GM12878 (cell line): Measurements from ENCODE around the gene PPP2R5B. TPM values are rescaled to one million over a fixed set of nuclear protein-coding genes. Genes with fewer than 3 reads are reported as not detected.
A peak's percentile ranks its signal among the peaks of the same experiment; 100 is the strongest.

Experiments
- BACH1 ChIP-seq: fragments of 450-650 bp; IDR thresholded peaks from 2 replicates; pipeline ENCODE4 v1.6.1; 2017; ENCODE audit warnings: mild to moderate bottlenecking, borderline replicate concordance
- CBFB ChIP-seq: IDR thresholded peaks from 2 replicates; pipeline ENCODE4 v1.6.1; 2016; ENCODE audit warnings: antibody characterized with exemption, low read depth
- EGR1 ChIP-seq, 2 experiments: IDR thresholded peaks; 1 replicate in 1 of 2; 2 replicates in 1 of 2; pipeline ENCODE4 v1.6.1; 2011 to 2012; ENCODE audit warnings: low read depth in 2 of 2, low read length in 2 of 2, borderline replicate concordance in 1 of 2, mild to moderate bottlenecking in 1 of 2, moderate library complexity in 1 of 2
- HCFC1 ChIP-seq: fragments of 150-350 bp; IDR thresholded peaks from 2 replicates; pipeline ENCODE4 v1.6.1; 2014; ENCODE audit warnings: low read length
- KLF5 ChIP-seq: fragments of 450-650 bp; IDR thresholded peaks from 2 replicates; pipeline ENCODE4 v1.6.1; 2014; ENCODE audit warnings: mild to moderate bottlenecking; ENCODE audit not compliant: partially characterized antibody
- POU2F2 ChIP-seq: IDR thresholded peaks from 3 replicates; pipeline ENCODE4 v1.6.1; 2011; ENCODE audit warnings: low read depth, mild to moderate bottlenecking, low read length, borderline replicate concordance
- RELA ChIP-seq: fragments of 450-650 bp; IDR thresholded peaks from 2 replicates; pipeline ENCODE4 v1.8.0; 2014; ENCODE audit warnings: borderline replicate concordance; ENCODE audit not compliant: partially characterized antibody
- SIX5 ChIP-seq: IDR thresholded peaks from 2 replicates; pipeline ENCODE4 v1.6.1; 2011; ENCODE audit warnings: mild to moderate bottlenecking, low read depth, low read length, moderate library complexity; ENCODE audit not compliant: severe bottlenecking
- SMARCA5 ChIP-seq: fragments of 450-650 bp; IDR thresholded peaks from 2 replicates; pipeline ENCODE4 v1.6.1; 2017; ENCODE audit warnings: mild to moderate bottlenecking
- SPI1 ChIP-seq: IDR thresholded peaks from 2 replicates; pipeline ENCODE4 v1.6.1; 2011; ENCODE audit warnings: low read depth, mild to moderate bottlenecking, low read length, moderate library complexity, borderline replicate concordance; ENCODE audit not compliant: insufficient read depth
- TAF1 ChIP-seq: IDR thresholded peaks from 2 replicates; pipeline ENCODE4 v1.6.1; 2011; ENCODE audit warnings: mild to moderate bottlenecking, low read depth, low read length, borderline replicate concordance
- YBX1 ChIP-seq: fragments of 450-650 bp; IDR thresholded peaks from 2 replicates; pipeline ENCODE4 v1.6.1; 2016; ENCODE audit warnings: antibody characterized with exemption
- polyA plus RNA-seq, 11 experiments: library from polyadenylated mRNA; depleted of rRNA in 4 of 11; unstranded in 6 of 11; stranded (reverse) in 5 of 11; fragments of >200 nt; fragmentation: Nextera tagmentation in 4 of 11; fragmentation: Illumina TruSeq in 1 of 11; extraction: Ambion mirVana in 4 of 11; extraction: Trizol in 1 of 11; gene quantifications; 1 replicate in 1 of 11; 2 replicates in 10 of 11; pipeline versions ENCODE4 v1.2.1 to v1.2.3, GENCODE V29; 2011 to 2016; ENCODE audit warnings: inconsistent platforms in 2 of 11, missing spikeins in 2 of 11, low read depth in 1 of 11
- total RNA-seq, 4 experiments: library from RNA; depleted of rRNA in 3 of 4; stranded (reverse); fragments of >200 nt in 3 of 4; fragmentation: Illumina TruSeq in 1 of 4; extraction: Trizol in 1 of 4; gene quantifications; 2 replicates each; pipeline versions ENCODE4 v1.2.1 to v1.2.3, GENCODE V29; 2013 to 2021
- TF ChIP-seq, protein P1 (sequence below): fragments of 450-650 bp; IDR thresholded peaks from 2 replicates; pipeline ENCODE4 v1.6.1; 2017; ENCODE audit warnings: mild to moderate bottlenecking, moderate library complexity
- TF ChIP-seq, protein P2 (sequence below): fragments of 450-650 bp; formaldehyde crosslinking; IDR thresholded peaks from 2 replicates; pipeline ENCODE4 v1.5.0; 2022; ENCODE audit warnings: mild to moderate bottlenecking, missing genetic modification characterization
- TF ChIP-seq, protein P3 (sequence below): IDR thresholded peaks from 2 replicates; pipeline ENCODE4 v1.6.1; 2011; ENCODE audit warnings: mild to moderate bottlenecking, low read depth, low read length, moderate library complexity; ENCODE audit not compliant: insufficient replicate concordance
- TF ChIP-seq, protein P4 (sequence below): IDR thresholded peaks from 2 replicates; pipeline ENCODE4 v1.6.1; 2012; ENCODE audit warnings: mild to moderate bottlenecking, low read depth, low read length

The PPP2R5B gene
- total and polyA plus RNA-seq, 10 of the 15 experiments (the other 5 are each of a cell fraction or from before 2014, with no cell fraction given) = 0.08 to 6.7 (median 2.0) TPM

DNA sequence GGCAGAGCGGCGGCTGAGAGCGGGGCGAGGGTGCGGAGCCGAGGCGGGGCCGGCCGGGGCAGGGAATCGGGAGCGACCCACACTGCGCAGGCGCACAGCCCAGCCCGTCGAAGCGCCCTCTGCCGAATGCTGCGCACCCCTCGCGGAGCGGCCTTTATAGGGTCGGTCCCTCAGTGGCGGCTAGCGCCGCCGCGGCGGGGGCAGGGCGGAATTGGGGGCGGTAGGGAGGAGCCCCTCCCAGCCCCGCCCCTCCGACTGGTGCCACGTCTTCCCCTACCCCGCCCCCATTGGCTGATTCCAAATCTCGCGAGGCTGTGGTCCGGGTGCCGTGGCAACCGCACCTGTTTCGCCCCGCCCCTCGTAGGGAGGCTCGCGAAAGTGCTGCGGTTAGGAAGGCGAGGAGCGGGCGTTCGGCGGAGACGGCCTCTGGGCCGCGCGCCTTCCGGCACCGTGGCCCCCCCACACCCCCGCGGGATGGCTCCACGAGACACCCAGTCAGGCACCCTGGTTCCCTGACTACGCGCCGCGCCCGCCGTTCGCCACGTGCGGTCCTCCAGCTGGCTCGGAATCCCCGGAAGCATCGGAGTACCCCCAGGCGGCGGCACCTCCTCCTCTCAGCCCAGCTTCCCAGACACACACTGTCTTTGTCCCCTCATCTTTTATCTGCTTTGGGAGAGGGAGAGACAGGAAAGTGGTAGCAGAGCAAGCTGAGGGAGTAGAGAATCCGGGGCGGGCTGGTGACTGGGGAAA is 45.8 kb upstream of the PPP2R5B start, which contains the start of gene EHD1 (continued):
- TF ChIP-seq SPI1 (no peak), SIX5 (peak; percentile 19), KLF5 (no peak), TAF1 (peak; percentile 99), SMARCA5 (peak; percentile 21; the same call in 1 of the 2 replicates), YBX1 (no peak), CBFB (peak; percentile 94), EGR1 (IDR thresholded peaks at IDR 0.05; ENCODE audit: borderline replicate concordance in 1 of 2, low read depth in 2 of 2, low read length in 2 of 2) (peak in 1 of 2 experiments; percentile 71; a peak in 2 of 3 replicates), HCFC1 (peak; percentile 45), RELA (peak; percentile 16), BACH1 (peak; percentile 87), POU2F2 (peak; percentile 98)
- TF ChIP-seq, protein P1, sequence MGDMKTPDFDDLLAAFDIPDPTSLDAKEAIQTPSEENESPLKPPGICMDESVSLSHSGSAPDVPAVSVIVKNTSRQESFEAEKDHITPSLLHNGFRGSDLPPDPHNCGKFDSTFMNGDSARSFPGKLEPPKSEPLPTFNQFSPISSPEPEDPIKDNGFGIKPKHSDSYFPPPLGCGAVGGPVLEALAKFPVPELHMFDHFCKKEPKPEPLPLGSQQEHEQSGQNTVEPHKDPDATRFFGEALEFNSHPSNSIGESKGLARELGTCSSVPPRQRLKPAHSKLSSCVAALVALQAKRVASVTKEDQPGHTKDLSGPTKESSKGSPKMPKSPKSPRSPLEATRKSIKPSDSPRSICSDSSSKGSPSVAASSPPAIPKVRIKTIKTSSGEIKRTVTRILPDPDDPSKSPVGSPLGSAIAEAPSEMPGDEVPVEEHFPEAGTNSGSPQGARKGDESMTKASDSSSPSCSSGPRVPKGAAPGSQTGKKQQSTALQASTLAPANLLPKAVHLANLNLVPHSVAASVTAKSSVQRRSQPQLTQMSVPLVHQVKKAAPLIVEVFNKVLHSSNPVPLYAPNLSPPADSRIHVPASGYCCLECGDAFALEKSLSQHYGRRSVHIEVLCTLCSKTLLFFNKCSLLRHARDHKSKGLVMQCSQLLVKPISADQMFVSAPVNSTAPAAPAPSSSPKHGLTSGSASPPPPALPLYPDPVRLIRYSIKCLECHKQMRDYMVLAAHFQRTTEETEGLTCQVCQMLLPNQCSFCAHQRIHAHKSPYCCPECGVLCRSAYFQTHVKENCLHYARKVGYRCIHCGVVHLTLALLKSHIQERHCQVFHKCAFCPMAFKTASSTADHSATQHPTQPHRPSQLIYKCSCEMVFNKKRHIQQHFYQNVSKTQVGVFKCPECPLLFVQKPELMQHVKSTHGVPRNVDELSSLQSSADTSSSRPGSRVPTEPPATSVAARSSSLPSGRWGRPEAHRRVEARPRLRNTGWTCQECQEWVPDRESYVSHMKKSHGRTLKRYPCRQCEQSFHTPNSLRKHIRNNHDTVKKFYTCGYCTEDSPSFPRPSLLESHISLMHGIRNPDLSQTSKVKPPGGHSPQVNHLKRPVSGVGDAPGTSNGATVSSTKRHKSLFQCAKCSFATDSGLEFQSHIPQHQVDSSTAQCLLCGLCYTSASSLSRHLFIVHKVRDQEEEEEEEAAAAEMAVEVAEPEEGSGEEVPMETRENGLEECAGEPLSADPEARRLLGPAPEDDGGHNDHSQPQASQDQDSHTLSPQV = 0 out of 2 replicates have a peak, but pooled peaks have one; percentile 5
- TF ChIP-seq, protein P2, sequence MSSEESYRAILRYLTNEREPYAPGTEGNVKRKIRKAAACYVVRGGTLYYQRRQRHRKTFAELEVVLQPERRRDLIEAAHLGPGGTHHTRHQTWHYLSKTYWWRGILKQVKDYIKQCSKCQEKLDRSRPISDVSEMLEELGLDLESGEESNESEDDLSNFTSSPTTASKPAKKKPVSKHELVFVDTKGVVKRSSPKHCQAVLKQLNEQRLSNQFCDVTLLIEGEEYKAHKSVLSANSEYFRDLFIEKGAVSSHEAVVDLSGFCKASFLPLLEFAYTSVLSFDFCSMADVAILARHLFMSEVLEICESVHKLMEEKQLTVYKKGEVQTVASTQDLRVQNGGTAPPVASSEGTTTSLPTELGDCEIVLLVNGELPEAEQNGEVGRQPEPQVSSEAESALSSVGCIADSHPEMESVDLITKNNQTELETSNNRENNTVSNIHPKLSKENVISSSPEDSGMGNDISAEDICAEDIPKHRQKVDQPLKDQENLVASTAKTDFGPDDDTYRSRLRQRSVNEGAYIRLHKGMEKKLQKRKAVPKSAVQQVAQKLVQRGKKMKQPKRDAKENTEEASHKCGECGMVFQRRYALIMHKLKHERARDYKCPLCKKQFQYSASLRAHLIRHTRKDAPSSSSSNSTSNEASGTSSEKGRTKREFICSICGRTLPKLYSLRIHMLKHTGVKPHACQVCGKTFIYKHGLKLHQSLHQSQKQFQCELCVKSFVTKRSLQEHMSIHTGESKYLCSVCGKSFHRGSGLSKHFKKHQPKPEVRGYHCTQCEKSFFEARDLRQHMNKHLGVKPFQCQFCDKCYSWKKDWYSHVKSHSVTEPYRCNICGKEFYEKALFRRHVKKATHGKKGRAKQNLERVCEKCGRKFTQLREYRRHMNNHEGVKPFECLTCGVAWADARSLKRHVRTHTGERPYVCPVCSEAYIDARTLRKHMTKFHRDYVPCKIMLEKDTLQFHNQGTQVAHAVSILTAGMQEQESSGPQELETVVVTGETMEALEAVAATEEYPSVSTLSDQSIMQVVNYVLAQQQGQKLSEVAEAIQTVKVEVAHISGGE (CRISPR knock-in tag) = 0 out of 2 replicates have a peak, but pooled peaks have one; percentile 19
- TF ChIP-seq, protein P3, sequence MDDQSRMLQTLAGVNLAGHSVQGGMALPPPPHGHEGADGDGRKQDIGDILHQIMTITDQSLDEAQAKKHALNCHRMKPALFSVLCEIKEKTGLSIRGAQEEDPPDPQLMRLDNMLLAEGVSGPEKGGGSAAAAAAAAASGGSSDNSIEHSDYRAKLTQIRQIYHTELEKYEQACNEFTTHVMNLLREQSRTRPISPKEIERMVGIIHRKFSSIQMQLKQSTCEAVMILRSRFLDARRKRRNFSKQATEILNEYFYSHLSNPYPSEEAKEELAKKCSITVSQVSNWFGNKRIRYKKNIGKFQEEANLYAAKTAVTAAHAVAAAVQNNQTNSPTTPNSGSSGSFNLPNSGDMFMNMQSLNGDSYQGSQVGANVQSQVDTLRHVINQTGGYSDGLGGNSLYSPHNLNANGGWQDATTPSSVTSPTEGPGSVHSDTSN = peak; percentile 24
- TF ChIP-seq, protein P4, sequence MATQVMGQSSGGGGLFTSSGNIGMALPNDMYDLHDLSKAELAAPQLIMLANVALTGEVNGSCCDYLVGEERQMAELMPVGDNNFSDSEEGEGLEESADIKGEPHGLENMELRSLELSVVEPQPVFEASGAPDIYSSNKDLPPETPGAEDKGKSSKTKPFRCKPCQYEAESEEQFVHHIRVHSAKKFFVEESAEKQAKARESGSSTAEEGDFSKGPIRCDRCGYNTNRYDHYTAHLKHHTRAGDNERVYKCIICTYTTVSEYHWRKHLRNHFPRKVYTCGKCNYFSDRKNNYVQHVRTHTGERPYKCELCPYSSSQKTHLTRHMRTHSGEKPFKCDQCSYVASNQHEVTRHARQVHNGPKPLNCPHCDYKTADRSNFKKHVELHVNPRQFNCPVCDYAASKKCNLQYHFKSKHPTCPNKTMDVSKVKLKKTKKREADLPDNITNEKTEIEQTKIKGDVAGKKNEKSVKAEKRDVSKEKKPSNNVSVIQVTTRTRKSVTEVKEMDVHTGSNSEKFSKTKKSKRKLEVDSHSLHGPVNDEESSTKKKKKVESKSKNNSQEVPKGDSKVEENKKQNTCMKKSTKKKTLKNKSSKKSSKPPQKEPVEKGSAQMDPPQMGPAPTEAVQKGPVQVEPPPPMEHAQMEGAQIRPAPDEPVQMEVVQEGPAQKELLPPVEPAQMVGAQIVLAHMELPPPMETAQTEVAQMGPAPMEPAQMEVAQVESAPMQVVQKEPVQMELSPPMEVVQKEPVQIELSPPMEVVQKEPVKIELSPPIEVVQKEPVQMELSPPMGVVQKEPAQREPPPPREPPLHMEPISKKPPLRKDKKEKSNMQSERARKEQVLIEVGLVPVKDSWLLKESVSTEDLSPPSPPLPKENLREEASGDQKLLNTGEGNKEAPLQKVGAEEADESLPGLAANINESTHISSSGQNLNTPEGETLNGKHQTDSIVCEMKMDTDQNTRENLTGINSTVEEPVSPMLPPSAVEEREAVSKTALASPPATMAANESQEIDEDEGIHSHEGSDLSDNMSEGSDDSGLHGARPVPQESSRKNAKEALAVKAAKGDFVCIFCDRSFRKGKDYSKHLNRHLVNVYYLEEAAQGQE = 0 out of 2 replicates have a peak, but pooled peaks have one; percentile 41
